H1 (cell line): ENCODE results near the gene ARNT2. TPM values are rescaled to one million over a fixed set of nuclear protein-coding genes. Genes with fewer than 3 reads are reported as not detected.

ENCODE experiments used
- CTCF ChIA-PET: fragments of 300-600 bp; sonication (Branson Sonifier 250); formaldehyde crosslinking; loops from one replicate; lab custom pipeline; 2021; ENCODE audit not compliant: partially characterized antibody; lab: Charles Lee
- POLR2A ChIA-PET: fragments of 300-600 bp; sonication (Branson Sonifier 250); formaldehyde crosslinking; loops from one replicate; lab custom pipeline; 2021; ENCODE audit warnings: inconsistent platforms; ENCODE audit not compliant: partially characterized antibody; lab: Charles Lee
- DNase-seq, 2 experiments: peaks; one replicate each; pipeline versions ENCODE4 v3.0.0 to v3.0.0-alpha.2; 2010 to 2022; ENCODE audit warnings: low spot score in 2 of 2, low read depth in 1 of 2, mixed read lengths in 1 of 2
- FAIRE-seq: peaks from 2 replicates; lab custom pipeline; 2011; peaks lifted over from hg19 to GRCh38; lab: Jason Lieb, UNC
- H2AFZ ChIP-seq: 2 replicates; pipeline ENCODE4 v1.8.1; 2012; ENCODE audit warnings: low read length, inconsistent platforms
- H2AK5ac ChIP-seq: 2 replicates; pipeline ENCODE4 v1.6.1; 2013; ENCODE audit warnings: low read depth, low read length
- H2BK120ac ChIP-seq: replicated peaks from 2 replicates; pipeline ENCODE3; 2013; ENCODE audit warnings: low read depth, low read length, inconsistent platforms
- H2BK12ac ChIP-seq: 2 replicates; pipeline ENCODE4 v1.6.1; 2013; ENCODE audit warnings: low read depth, low read length
- H2BK15ac ChIP-seq: 2 replicates; pipeline ENCODE4 v1.6.1; 2013; ENCODE audit warnings: low read length
- H2BK20ac ChIP-seq: 2 replicates; pipeline ENCODE4 v1.6.1; 2013; ENCODE audit warnings: low read length
- H2BK5ac ChIP-seq: 2 replicates; pipeline ENCODE4 v1.6.1; 2013; ENCODE audit warnings: low read depth, low read length
- H3K14ac ChIP-seq: 2 replicates; pipeline ENCODE4 v1.6.1; 2013; ENCODE audit warnings: inconsistent platforms; ENCODE audit not compliant: insufficient read length
- H3K18ac ChIP-seq: 2 replicates; pipeline ENCODE4 v1.6.1; 2013; ENCODE audit warnings: low read length; ENCODE audit errors: extremely low read depth
- H3K23ac ChIP-seq: 2 replicates; pipeline ENCODE4 v1.6.1; 2013; ENCODE audit warnings: inconsistent platforms; ENCODE audit not compliant: insufficient read length
- H3K23me2 ChIP-seq: 2 replicates; pipeline ENCODE4 v1.6.1; 2013; ENCODE audit warnings: low read depth, low read length
- H3K27ac ChIP-seq: 2 replicates; pipeline ENCODE4 v1.6.1; 2011; ENCODE audit warnings: low read depth, low read length, inconsistent platforms
- H3K27me3 ChIP-seq, 4 experiments: replicated peaks in 1 of 4; 1 replicate in 1 of 4; 2 replicates in 3 of 4; pipeline versions ENCODE4 v1.6.1 to v1.8.1; 2011 to 2013; ENCODE audit warnings: low read length in 3 of 4, mild to moderate bottlenecking in 3 of 4, inconsistent platforms in 2 of 4, mixed read lengths in 2 of 4, moderate library complexity in 1 of 4; ENCODE audit not compliant: control insufficient read depth in 3 of 4, insufficient read depth in 3 of 4; ENCODE audit errors: extremely low read depth in 1 of 4
- H3K36me3 ChIP-seq, 4 experiments: 2 replicates each; pipeline versions ENCODE4 v1.6.1 to v1.8.1; 2011 to 2013; ENCODE audit warnings: mild to moderate bottlenecking in 4 of 4, low read length in 3 of 4, moderate library complexity in 2 of 4, control low read depth in 1 of 4, inconsistent platforms in 1 of 4; ENCODE audit not compliant: insufficient read depth in 4 of 4, control insufficient read depth in 2 of 4
- H3K4ac ChIP-seq: replicated peaks from 2 replicates; pipeline ENCODE3; 2013; ENCODE audit warnings: low read length, low read depth, mixed read lengths, inconsistent platforms; ENCODE audit not compliant: insufficient read length
- H3K4me1 ChIP-seq, 4 experiments: replicated peaks in 1 of 4; 1 replicate in 1 of 4; 2 replicates in 3 of 4; pipeline versions ENCODE4 v1.6.1 to v1.8.1; 2011 to 2013; ENCODE audit warnings: low read length in 3 of 4, inconsistent platforms in 2 of 4, mixed read lengths in 1 of 4; ENCODE audit not compliant: insufficient read depth in 4 of 4, control insufficient read depth in 3 of 4
- H3K4me2 ChIP-seq, 2 experiments: 2 replicates each; pipeline versions ENCODE4 v1.6.1 to v1.8.1; 2011 to 2013; ENCODE audit warnings: low read depth in 2 of 2, low read length in 2 of 2, control low read depth in 1 of 2, inconsistent platforms in 1 of 2, mild to moderate bottlenecking in 1 of 2; ENCODE audit not compliant: insufficient read depth in 1 of 2
- H3K4me3 ChIP-seq, 4 experiments: fragments of 200-600, 300-600 bp in 1 of 4; sonication (generic), shearing (Covaris generic), sonication (Bioruptor Twin) in 1 of 4; 2 replicates each; pipeline versions ENCODE4 v1.5.1 to v1.8.1; 2011 to 2016; ENCODE audit warnings: low read length in 4 of 4, low read depth in 3 of 4, control low read depth in 2 of 4, inconsistent platforms in 2 of 4, mild to moderate bottlenecking in 2 of 4, mixed read lengths in 1 of 4, moderate library complexity in 1 of 4; ENCODE audit not compliant: insufficient read depth in 2 of 4; ENCODE audit errors: extremely low read depth in 1 of 4
- H3K56ac ChIP-seq: replicated peaks from 2 replicates; pipeline ENCODE3; 2013; ENCODE audit warnings: low read depth, mild to moderate bottlenecking, mixed read lengths, low read length, inconsistent platforms; ENCODE audit not compliant: insufficient read length
- H3K79me1 ChIP-seq: 2 replicates; pipeline ENCODE4 v1.6.1; 2013; ENCODE audit warnings: low read depth, low read length, control low read depth
- H3K79me2 ChIP-seq, 2 experiments: 2 replicates each; pipeline versions ENCODE4 v1.6.1 to v1.8.1; 2012 to 2013; ENCODE audit warnings: low read length in 2 of 2, mild to moderate bottlenecking in 2 of 2, inconsistent platforms in 1 of 2; ENCODE audit not compliant: insufficient read depth in 2 of 2, control insufficient read depth in 1 of 2
- H3K9ac ChIP-seq, 4 experiments: replicated peaks in 1 of 4; 1 replicate in 1 of 4; 2 replicates in 3 of 4; pipeline versions ENCODE4 v1.6.1 to v1.8.1; 2011 to 2013; ENCODE audit warnings: low read depth in 3 of 4, low read length in 3 of 4, control low read depth in 2 of 4, mild to moderate bottlenecking in 2 of 4, moderate library complexity in 2 of 4, inconsistent platforms in 1 of 4; ENCODE audit errors: extremely low read depth in 1 of 4
- H3K9me3 ChIP-seq, 2 experiments: 2 replicates each; pipeline versions ENCODE4 v1.6.1 to v1.8.1; 2012 to 2013; ENCODE audit warnings: mild to moderate bottlenecking in 2 of 2, moderate library complexity in 2 of 2, control low read depth in 1 of 2, inconsistent platforms in 1 of 2, low read depth in 1 of 2, low read length in 1 of 2, mixed read lengths in 1 of 2; ENCODE audit not compliant: insufficient read depth in 2 of 2
- H4K20me1 ChIP-seq, 2 experiments: replicated peaks in 1 of 2; 2 replicates each; pipeline versions ENCODE3 to v1.8.1; 2011 to 2013; ENCODE audit warnings: inconsistent platforms in 2 of 2, low read length in 2 of 2, mild to moderate bottlenecking in 1 of 2; ENCODE audit not compliant: insufficient read depth in 2 of 2, control insufficient read depth in 1 of 2
- H4K5ac ChIP-seq: 2 replicates; pipeline ENCODE4 v1.6.1; 2013; ENCODE audit warnings: low read length, low read depth, mixed read lengths, inconsistent platforms; ENCODE audit not compliant: insufficient read length
- H4K8ac ChIP-seq: 2 replicates; pipeline ENCODE4 v1.8.0; 2013; ENCODE audit warnings: mild to moderate bottlenecking, moderate library complexity, low read length, inconsistent platforms; ENCODE audit not compliant: insufficient read depth; ENCODE audit errors: extremely low read depth
- H4K91ac ChIP-seq: replicated peaks from 2 replicates; pipeline ENCODE3; 2013; ENCODE audit warnings: low read length, mixed read lengths, inconsistent platforms; ENCODE audit not compliant: insufficient read length
- CHD2 ChIP-seq: IDR thresholded peaks from 2 replicates; pipeline ENCODE4 v1.6.1; 2012; ENCODE audit warnings: low read length, improper control_type of control experiment
- CTBP2 ChIP-seq: IDR thresholded peaks from 2 replicates; pipeline ENCODE4 v1.7.0; 2011; ENCODE audit warnings: borderline replicate concordance, mild to moderate bottlenecking, moderate library complexity, mixed read lengths, low read length; ENCODE audit not compliant: insufficient read depth, insufficient read length
- GABPA ChIP-seq: IDR thresholded peaks from 2 replicates; pipeline ENCODE4 v1.6.1; 2011; ENCODE audit warnings: mild to moderate bottlenecking, low read length, moderate library complexity, borderline replicate concordance; ENCODE audit not compliant: insufficient read depth
- HDAC2 ChIP-seq, 2 experiments: fragments of 300-600 bp in 1 of 2; sonication (generic) in 1 of 2; IDR thresholded peaks; 2 replicates each; pipeline ENCODE4 v1.6.1; 2011 to 2012; ENCODE audit warnings: low read depth in 2 of 2, low read length in 2 of 2, mild to moderate bottlenecking in 2 of 2, moderate library complexity in 2 of 2, borderline replicate concordance in 1 of 2, inconsistent platforms in 1 of 2
- KDM1A ChIP-seq: fragments of 200-600, 300-600 bp; sonication (generic); IDR thresholded peaks from 2 replicates; pipeline ENCODE4 v1.7.1; 2016; ENCODE audit warnings: mild to moderate bottlenecking, low read length, borderline replicate concordance
- MAFK ChIP-seq: IDR thresholded peaks from 2 replicates; pipeline ENCODE4 v1.6.1; 2012; ENCODE audit warnings: low read depth, mild to moderate bottlenecking, improper control_type of control experiment, low read length
- POLR2AphosphoS5 ChIP-seq: IDR thresholded peaks from 2 replicates; pipeline ENCODE4 v1.6.1; 2011; ENCODE audit warnings: low read depth, low read length
- RNF2 ChIP-seq: fragments of 200-900, 300-1000 bp; sonication (generic); IDR thresholded peaks from 2 replicates; pipeline ENCODE4 v1.7.1; 2016; ENCODE audit warnings: borderline replicate concordance, low read depth, mild to moderate bottlenecking, antibody characterized with exemption, low read length; ENCODE audit not compliant: poor library complexity, severe bottlenecking; ENCODE audit errors: missing control alignments
- RXRA ChIP-seq: IDR thresholded peaks from 2 replicates; pipeline ENCODE4 v1.6.1; 2011; ENCODE audit warnings: low read depth, mild to moderate bottlenecking, low read length, moderate library complexity; ENCODE audit not compliant: insufficient read depth
- SIX5 ChIP-seq: IDR thresholded peaks from 2 replicates; pipeline ENCODE4 v1.6.1; 2011; ENCODE audit warnings: mild to moderate bottlenecking, low read depth, low read length
- TAF7 ChIP-seq: optimal IDR thresholded peaks from 2 replicates; pipeline ENCODE3; 2011; ENCODE audit warnings: low read depth, mild to moderate bottlenecking, inconsistent platforms, low read length, moderate library complexity, borderline replicate concordance
- TBP ChIP-seq: IDR thresholded peaks from 2 replicates; pipeline ENCODE4 v1.6.1; 2011; ENCODE audit warnings: low read depth, low read length, improper control_type of control experiment
- ZNF274 ChIP-seq: IDR thresholded peaks from 2 replicates; pipeline ENCODE4 v1.7.0; 2012; ENCODE audit warnings: low read length, borderline replicate concordance; ENCODE audit errors: extremely low read depth
- WGBS, 2 experiments: shearing (Covaris generic) in 1 of 2; methylation state at CpG; one replicate each; pipeline versions ENCODE4 v1.1.6 to v1.1.7; 2013 to 2015; ENCODE audit warnings: low lambda C conversion rate in 2 of 2, mixed read lengths in 2 of 2, inconsistent platforms in 1 of 2, low coverage in 1 of 2, missing lambda C conversion rate in 1 of 2; ENCODE audit not compliant: insufficient replicate concordance in 2 of 2, insufficient coverage in 1 of 2, insufficient read length in 1 of 2; ENCODE audit errors: extremely low coverage in 1 of 2, missing lambda C conversion rate in 1 of 2; 5-methylcytosine and 5-hydroxymethylcytosine counted together
- polyA plus RNA-seq, 7 experiments: library from polyadenylated mRNA; depleted of rRNA in 3 of 7; stranded (reverse) in 5 of 7; unstranded in 2 of 7; fragments of >200 nt in 5 of 7; fragments of 200-250 nt in 2 of 7; gene quantifications; 1 replicate in 5 of 7; 2 replicates in 1 of 7; 4 replicates in 1 of 7; pipeline versions ENCODE4 v1.2.1 to v1.2.3, GENCODE V29; 2011 to 2013; ENCODE audit warnings: missing spikeins in 2 of 7, mixed read lengths in 2 of 7
- total RNA-seq: library from RNA; stranded (reverse); fragmentation: NEBNext Ultra II Directional; extraction: Animal tissue kit (Norgen Biotek cat#: 25700); gene quantifications from 2 replicates; pipeline ENCODE4 v1.2.1, GENCODE V29; 2021

The ARNT2 gene
- total and polyA plus RNA-seq, 2 of the 8 experiments (the other 6 are each of a cell fraction or from before 2014, with no cell fraction given), result 9.5 to 14.6 TPM

DNA sequence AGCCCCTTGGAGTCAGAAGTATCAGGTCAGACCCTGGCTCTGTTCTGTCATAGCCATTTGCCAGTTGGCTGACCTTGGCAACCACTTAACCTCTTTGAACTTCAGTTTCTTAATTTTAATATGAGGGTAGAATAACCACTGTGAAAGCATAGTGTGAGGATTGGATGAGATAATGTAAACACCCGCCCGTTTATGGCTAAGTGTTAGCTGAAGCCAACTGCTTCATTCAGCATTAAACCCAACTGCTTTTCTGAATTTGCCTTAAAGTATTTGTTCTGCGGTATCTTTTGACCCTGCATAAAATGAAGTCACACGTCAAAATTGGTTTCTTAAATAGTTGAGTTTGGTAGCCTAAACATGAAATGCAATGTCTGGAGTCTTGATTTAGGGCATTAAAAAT is 169.4 kb downstream of the ARNT2 start:
- no peak for FAIRE-seq
- CTCF ChIA-PET, result interaction anchor here (1.7 kb wide), 1 partner anchor 203 kb away, joined by 3 read pairs; no protein-coding TSS in a partner anchor
- TF ChIP-seq TBP (no peak), SIX5 (no peak), RXRA (no peak), HDAC2 (IDR thresholded peaks at IDR 0.05; ENCODE audit: borderline replicate concordance in 1 of 2, low read depth in 2 of 2, low read length in 2 of 2) (no peak), MAFK (no peak), ZNF274 (no peak), CHD2 (no peak), POLR2AphosphoS5 (no peak), GABPA (no peak), RNF2 (no peak), TAF7 (no peak), KDM1A (no peak), CTBP2 (no peak)

More for the DNA sequence above, 169.4 kb downstream of the ARNT2 start:
- H3K9me3 ChIP-seq, result no peaks in the 10 kb centered on the region
- H2BK120ac ChIP-seq, result no peak overlapping the region
- no peaks in the 10 kb centered on the region; the same call in 1 of the 2 replicates for H3K79me1 ChIP-seq
- no peak overlapping the region for H2BK5ac ChIP-seq
- H4K5ac ChIP-seq, result no peak overlapping the region
- no peak overlapping the region for H2BK12ac ChIP-seq
- H2BK20ac ChIP-seq, result no peak overlapping the region
- H3K79me2 ChIP-seq, result no peaks in the 10 kb centered on the region
- no peak overlapping the region for H3K14ac ChIP-seq
- no peak overlapping the region for H4K8ac ChIP-seq
- peaks cover 0 to 3% (median 0%) of the 10 kb centered on the region in 4 experiments; a peak in 3 of 8 replicates for H3K36me3 ChIP-seq
- no peak overlapping the region for H2BK15ac ChIP-seq
- no peak overlapping the region for H3K56ac ChIP-seq
- no peak overlapping the region for H2AFZ ChIP-seq
- no peak overlapping the region for H4K91ac ChIP-seq
- 94% methylated on average over 4 of the region's 4 CpGs; no CpG with 5 or more reads in 1 of the 2 experiments for WGBS, 2 experiments
- no peak for DNase-seq
- no peak overlapping the region for H3K18ac ChIP-seq
- POLR2A ChIA-PET, result no interaction called here
- no peak overlapping the region for H3K23ac ChIP-seq
- no peak overlapping the region for H3K9ac ChIP-seq
- H2AK5ac ChIP-seq, result no peak overlapping the region
- H3K4me2 ChIP-seq, result no peak overlapping the region
- no peaks in the 10 kb centered on the region for H4K20me1 ChIP-seq
- H3K27ac ChIP-seq, result no peak overlapping the region
- H3K4me3 ChIP-seq, result no peak overlapping the region
- no peak overlapping the region for H3K4ac ChIP-seq
- H3K23me2 ChIP-seq, result no peaks in the 10 kb centered on the region
- H3K4me1 ChIP-seq, result peaks cover 0 to 5% (median 1%) of the 10 kb centered on the region in 4 experiments; a peak in 3 of 7 replicates
- H3K27me3 ChIP-seq, result no peaks in the 10 kb centered on the region
